ENCODE measurements around the gene MFSD12. TPM values are rescaled to one million over a fixed set of nuclear protein-coding genes. Genes with fewer than 3 reads are reported as not detected.

MFSD12 gene
- total RNA-seq, 1 donor from 2014 or later = 181 TPM

GRCh38 chr19:3577723-3578344, 20.4 kb upstream of the MFSD12 start:
- FAIRE-seq (no peak), DNase-seq (ENCODE audit: low read depth) (no peak)
- peaks cover 3% of the 10 kb centered on the region for H3K36me3 ChIP-seq (ENCODE audit: insufficient read depth, low read length)
- no peak overlapping the region for H3K4me3 Mint-ChIP-seq (ENCODE audit: unreplicated experiment)
- no peak overlapping the region for H3K4me3 ChIP-seq (ENCODE audit: insufficient read depth, low read depth, low read length)
- no peak overlapping the region for H3K27ac Mint-ChIP-seq (ENCODE audit: unreplicated experiment)
- H3K9ac ChIP-seq (ENCODE audit: low read length) = no peak overlapping the region
- H3K79me2 ChIP-seq (ENCODE audit: insufficient read depth, low read length) = peaks cover 6% of the 10 kb centered on the region
- peaks cover 15% of the 10 kb centered on the region for H3K4me1 Mint-ChIP-seq (ENCODE audit: low read depth, unreplicated experiment)
- peaks cover 2% of the 10 kb centered on the region for H3K9me3 Mint-ChIP-seq (ENCODE audit: unreplicated experiment)
- H3K4me2 ChIP-seq (ENCODE audit: low read length) = no peak overlapping the region
- peaks cover 7% of the 10 kb centered on the region for H3K27me3 Mint-ChIP-seq (ENCODE audit: low read depth, unreplicated experiment)
- peaks cover 10% of the 10 kb centered on the region for H3K36me3 Mint-ChIP-seq (ENCODE audit: low read depth, unreplicated experiment)
- H3K27ac ChIP-seq (ENCODE audit: low read depth, low read length) = no peak overlapping the region
- H4K20me1 ChIP-seq (ENCODE audit: insufficient read depth, low read length) = peaks cover 18% of the 10 kb centered on the region
- H2AFZ ChIP-seq (ENCODE audit: low read depth, low read length) = no peak overlapping the region
- H3K27me3 ChIP-seq (ENCODE audit: insufficient read depth, low read length) = no peaks in the 10 kb centered on the region
- H3K4me1 ChIP-seq (ENCODE audit: insufficient read depth, low read length) = peaks cover 24% of the 10 kb centered on the region
- TF ChIP-seq, protein P1, sequence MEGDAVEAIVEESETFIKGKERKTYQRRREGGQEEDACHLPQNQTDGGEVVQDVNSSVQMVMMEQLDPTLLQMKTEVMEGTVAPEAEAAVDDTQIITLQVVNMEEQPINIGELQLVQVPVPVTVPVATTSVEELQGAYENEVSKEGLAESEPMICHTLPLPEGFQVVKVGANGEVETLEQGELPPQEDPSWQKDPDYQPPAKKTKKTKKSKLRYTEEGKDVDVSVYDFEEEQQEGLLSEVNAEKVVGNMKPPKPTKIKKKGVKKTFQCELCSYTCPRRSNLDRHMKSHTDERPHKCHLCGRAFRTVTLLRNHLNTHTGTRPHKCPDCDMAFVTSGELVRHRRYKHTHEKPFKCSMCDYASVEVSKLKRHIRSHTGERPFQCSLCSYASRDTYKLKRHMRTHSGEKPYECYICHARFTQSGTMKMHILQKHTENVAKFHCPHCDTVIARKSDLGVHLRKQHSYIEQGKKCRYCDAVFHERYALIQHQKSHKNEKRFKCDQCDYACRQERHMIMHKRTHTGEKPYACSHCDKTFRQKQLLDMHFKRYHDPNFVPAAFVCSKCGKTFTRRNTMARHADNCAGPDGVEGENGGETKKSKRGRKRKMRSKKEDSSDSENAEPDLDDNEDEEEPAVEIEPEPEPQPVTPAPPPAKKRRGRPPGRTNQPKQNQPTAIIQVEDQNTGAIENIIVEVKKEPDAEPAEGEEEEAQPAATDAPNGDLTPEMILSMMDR (IDR thresholded peaks at IDR 0.05; ENCODE audit: insufficient read depth, low read depth, low read length) = no peak
- no peak for TF ChIP-seq EZH2 (IDR thresholded peaks at IDR 0.05; ENCODE audit: insufficient read depth, low read length)
- H3K9me3 ChIP-seq (ENCODE audit: insufficient read depth, low read depth, low read length) = no peaks in the 10 kb centered on the region

DNA sequence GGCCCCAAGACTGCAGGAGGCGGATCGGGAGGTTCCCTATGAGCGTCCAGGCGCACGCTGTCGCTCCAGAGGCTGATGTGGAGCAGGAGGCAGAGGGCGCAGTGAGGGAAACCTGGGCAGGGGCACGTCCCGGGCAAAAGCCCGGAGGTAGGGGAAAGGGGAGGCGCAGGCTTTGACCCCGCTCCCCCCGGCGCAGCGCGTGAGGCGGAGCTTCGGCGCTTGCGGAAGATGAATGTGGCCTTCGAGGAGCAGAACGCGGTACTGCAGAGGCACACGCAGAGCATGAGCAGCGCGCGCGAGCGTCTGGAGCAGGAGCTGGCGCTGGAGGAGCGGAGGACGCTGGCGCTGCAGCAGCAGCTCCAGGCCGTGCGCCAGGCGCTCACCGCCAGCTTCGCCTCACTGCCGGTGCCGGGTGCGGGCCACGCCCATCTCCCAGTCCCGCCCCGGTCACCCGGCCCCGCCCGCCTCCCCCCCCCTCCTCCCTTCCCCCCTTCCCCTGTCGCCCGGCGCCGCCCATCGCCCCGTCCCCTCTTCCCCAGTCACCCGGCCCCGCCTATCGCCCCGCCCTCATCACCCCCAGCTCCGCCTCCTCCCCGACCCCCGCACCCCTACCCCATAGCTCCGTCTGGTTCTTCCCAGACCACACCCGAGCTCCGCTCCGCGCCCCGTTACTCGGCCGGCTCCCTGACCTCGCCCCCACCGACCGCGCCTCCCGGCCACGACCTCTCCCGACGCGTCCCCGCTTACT, 19.5 kb upstream of the MFSD12 start:
- peaks cover 29% of the 10 kb centered on the region for H3K4me1 ChIP-seq (ENCODE audit: insufficient read depth, low read length)
- H3K9ac ChIP-seq (ENCODE audit: low read length) = peak overlapping the region; percentile 7
- peak overlapping the region; percentile 73 for H3K4me2 ChIP-seq (ENCODE audit: low read length)
- FAIRE-seq = no peak
- peaks cover 2% of the 10 kb centered on the region for H3K9me3 Mint-ChIP-seq (ENCODE audit: unreplicated experiment)
- peak overlapping the region; percentile 62 for H3K4me3 Mint-ChIP-seq (ENCODE audit: unreplicated experiment)
- peaks cover 15% of the 10 kb centered on the region for H3K4me1 Mint-ChIP-seq (ENCODE audit: low read depth, unreplicated experiment)
- peaks cover 6% of the 10 kb centered on the region for H3K79me2 ChIP-seq (ENCODE audit: insufficient read depth, low read length)
- peaks cover 10% of the 10 kb centered on the region for H3K36me3 Mint-ChIP-seq (ENCODE audit: low read depth, unreplicated experiment)
- H2AFZ ChIP-seq (ENCODE audit: low read depth, low read length) = no peak overlapping the region
- no peak overlapping the region for H3K27ac ChIP-seq (ENCODE audit: low read depth, low read length)
- H3K27me3 ChIP-seq (ENCODE audit: insufficient read depth, low read length) = no peaks in the 10 kb centered on the region
- TF ChIP-seq EZH2 (IDR thresholded peaks at IDR 0.05; ENCODE audit: insufficient read depth, low read length) = no peak
- H3K9me3 ChIP-seq (ENCODE audit: insufficient read depth, low read depth, low read length) = no peaks in the 10 kb centered on the region
- no peak overlapping the region for H3K27ac Mint-ChIP-seq (ENCODE audit: unreplicated experiment)
- H3K27me3 Mint-ChIP-seq (ENCODE audit: low read depth, unreplicated experiment) = peaks cover 7% of the 10 kb centered on the region
- H3K36me3 ChIP-seq (ENCODE audit: insufficient read depth, low read length) = peaks cover 3% of the 10 kb centered on the region
- no peak overlapping the region for H3K4me3 ChIP-seq (ENCODE audit: insufficient read depth, low read depth, low read length)
- peak; percentile 56 for DNase-seq (ENCODE audit: low read depth)
- peaks cover 18% of the 10 kb centered on the region for H4K20me1 ChIP-seq (ENCODE audit: insufficient read depth, low read length)

DNA sequence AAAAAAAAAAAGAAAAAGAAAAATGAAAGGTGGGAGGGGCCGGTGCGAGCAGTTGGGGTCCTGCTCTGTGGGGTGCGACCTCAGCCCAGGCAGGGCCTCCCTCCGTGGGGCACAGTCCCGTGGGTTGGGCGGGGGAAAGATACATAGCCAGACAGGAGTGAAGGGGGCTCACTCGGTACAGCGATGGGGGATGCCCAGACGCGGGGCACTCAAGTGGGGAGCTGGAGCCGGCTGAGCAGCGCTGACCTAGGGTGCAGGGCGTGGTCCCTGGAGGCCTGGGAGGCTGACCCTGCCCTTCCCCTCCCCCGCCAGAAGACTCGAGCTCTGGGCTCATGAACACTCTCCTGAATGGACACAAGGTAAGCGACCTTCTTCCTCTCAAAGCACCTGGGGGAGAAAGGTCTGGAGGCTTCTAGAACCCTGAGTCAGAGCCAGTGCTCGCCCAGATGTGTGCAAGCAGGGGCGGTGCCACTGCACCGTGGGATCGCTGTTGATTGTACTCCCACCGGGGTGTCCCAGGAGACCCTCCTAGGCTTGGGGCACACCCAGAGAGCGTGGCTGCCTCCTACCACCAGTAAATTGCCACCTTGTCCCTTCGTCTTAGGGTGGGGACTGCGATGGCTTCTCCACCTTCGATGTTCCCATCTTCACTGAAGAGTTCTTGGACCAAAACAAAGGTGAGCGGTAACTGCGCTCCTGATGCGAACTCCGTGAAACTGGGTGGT, 18.7 kb upstream of the MFSD12 start:
- H3K36me3 Mint-ChIP-seq (ENCODE audit: low read depth, unreplicated experiment) = peaks cover 10% of the 10 kb centered on the region
- H3K27me3 Mint-ChIP-seq (ENCODE audit: low read depth, unreplicated experiment) = peaks cover 7% of the 10 kb centered on the region
- Histone ChIP-seq H3K27me3 (ENCODE audit: insufficient read depth, low read length) (no peaks in the 10 kb centered on the region), H3K9me3 (ENCODE audit: insufficient read depth, low read depth, low read length) (no peaks in the 10 kb centered on the region), H3K4me2 (ENCODE audit: low read length) (peak overlapping the region; percentile 73), H3K9ac (ENCODE audit: low read length) (peak overlapping the region; percentile 7), H3K4me3 (ENCODE audit: insufficient read depth, low read depth, low read length) (no peak overlapping the region), H3K79me2 (ENCODE audit: insufficient read depth, low read length) (peaks cover 6% of the 10 kb centered on the region), H3K4me1 (ENCODE audit: insufficient read depth, low read length) (peaks cover 29% of the 10 kb centered on the region), H3K36me3 (ENCODE audit: insufficient read depth, low read length) (peaks cover 3% of the 10 kb centered on the region), H2AFZ (ENCODE audit: low read depth, low read length) (no peak overlapping the region), H4K20me1 (ENCODE audit: insufficient read depth, low read length) (peaks cover 18% of the 10 kb centered on the region), H3K27ac (ENCODE audit: low read depth, low read length) (no peak overlapping the region)
- H3K4me3 Mint-ChIP-seq (ENCODE audit: unreplicated experiment) = peak overlapping the region; percentile 62
- H3K9me3 Mint-ChIP-seq (ENCODE audit: unreplicated experiment) = peaks cover 2% of the 10 kb centered on the region
- TF ChIP-seq EZH2 (IDR thresholded peaks at IDR 0.05; ENCODE audit: insufficient read depth, low read length) = no peak
- TF ChIP-seq, protein P1 (IDR thresholded peaks at IDR 0.05; ENCODE audit: insufficient read depth, low read depth, low read length) = no peak
- H3K4me1 Mint-ChIP-seq (ENCODE audit: low read depth, unreplicated experiment) = peaks cover 15% of the 10 kb centered on the region
- no peak for FAIRE-seq
- no peak overlapping the region for H3K27ac Mint-ChIP-seq (ENCODE audit: unreplicated experiment)
- DNase-seq (ENCODE audit: low read depth) = no peak

All from astrocyte (in vitro differentiated cells and primary cell).